Naive thymus-derived CD4-positive, alpha-beta T cell (primary cell): ENCODE measurements around the gene SIAH1. TPM values are rescaled to one million over a fixed set of nuclear protein-coding genes. Genes with fewer than 3 reads are reported as not detected.

Source experiments
- ATAC-seq: fragments of 150-1000 bp; cut with Tn5 transposase; 2 replicates; pipeline ENCODE4 v1.10.0; 2021; ENCODE audit warnings: mild to moderate bottlenecking, moderate library complexity
- CTCF ChIA-PET: fragments of 350-600 bp; sonication (Branson Sonifier 250); formaldehyde crosslinking; loops from one replicate; lab custom pipeline; 2021; ENCODE audit warnings: antibody characterized with exemption; lab: Charles Lee
- POLR2A ChIA-PET: fragments of 350-600 bp; sonication (Branson Sonifier 250); formaldehyde crosslinking; loops from one replicate; lab custom pipeline; 2021; ENCODE audit warnings: antibody characterized with exemption, inconsistent platforms; lab: Charles Lee
- DNase-seq, 9 donors: peaks; one replicate each; pipeline versions ENCODE4 v3.0.0 to v3.0.0-alpha.2; 2020 to 2022; ENCODE audit warnings: mixed read lengths in 1 of 9
- H3K27ac ChIP-seq: one replicate; pipeline ENCODE4 v1.7.0; 2013; ENCODE audit warnings: mild to moderate bottlenecking, low read depth, low read length, moderate library complexity
- H3K27me3 ChIP-seq, 2 donors: one replicate each; pipeline ENCODE4 v1.7.0; 2013; ENCODE audit warnings: low read length in 2 of 2, mild to moderate bottlenecking in 2 of 2, moderate library complexity in 2 of 2; ENCODE audit not compliant: control insufficient read depth in 2 of 2, insufficient read depth in 2 of 2
- H3K36me3 ChIP-seq, 3 experiments: 1 replicate in 2 of 3; 2 replicates in 1 of 3; pipeline ENCODE4 v1.7.0; 2013; ENCODE audit warnings: low read length in 3 of 3, mild to moderate bottlenecking in 3 of 3, moderate library complexity in 1 of 3; ENCODE audit not compliant: insufficient read depth in 3 of 3, control insufficient read depth in 2 of 3
- H3K4me1 ChIP-seq, 2 donors: one replicate each; pipeline ENCODE4 v1.7.0; 2013; ENCODE audit warnings: low read length in 2 of 2, mild to moderate bottlenecking in 2 of 2, moderate library complexity in 1 of 2; ENCODE audit not compliant: control insufficient read depth in 2 of 2, insufficient read depth in 2 of 2
- H3K4me3 ChIP-seq: 2 replicates; pipeline ENCODE4 v1.7.0; 2013; ENCODE audit warnings: mild to moderate bottlenecking, low read length
- H3K9me3 ChIP-seq, 3 experiments: 1 replicate in 2 of 3; 2 replicates in 1 of 3; pipeline ENCODE4 v1.7.0; 2013; ENCODE audit warnings: low read length in 3 of 3; ENCODE audit not compliant: control insufficient read depth in 2 of 3
- H3K27ac Mint-ChIP-seq, 9 donors: one replicate each; pipeline ENCODE4 v1.8.0; 2020 to 2022; ENCODE audit warnings: mixed read lengths in 9 of 9, mild to moderate bottlenecking in 8 of 9, moderate library complexity in 5 of 9, inconsistent platforms in 2 of 9
- H3K27me3 Mint-ChIP-seq, 5 donors: one replicate each; pipeline ENCODE4 v1.8.0; 2021 to 2022; ENCODE audit warnings: mixed read lengths in 5 of 5, mild to moderate bottlenecking in 1 of 5
- H3K36me3 Mint-ChIP-seq, 5 donors: one replicate each; pipeline ENCODE4 v1.8.0; 2020 to 2022; ENCODE audit warnings: mixed read lengths in 5 of 5, mild to moderate bottlenecking in 3 of 5, inconsistent platforms in 1 of 5
- H3K4me1 Mint-ChIP-seq, 7 donors: one replicate each; pipeline ENCODE4 v1.8.0; 2020 to 2022; ENCODE audit warnings: mixed read lengths in 7 of 7, mild to moderate bottlenecking in 3 of 7, inconsistent platforms in 1 of 7
- H3K4me3 Mint-ChIP-seq, 10 donors: one replicate each; pipeline ENCODE4 v1.8.0; 2020 to 2022; ENCODE audit warnings: mild to moderate bottlenecking in 10 of 10, mixed read lengths in 10 of 10, moderate library complexity in 6 of 10, inconsistent platforms in 2 of 10
- H3K9me3 Mint-ChIP-seq, 11 donors: one replicate each; pipeline ENCODE4 v1.8.0; 2020 to 2022; ENCODE audit warnings: mixed read lengths in 11 of 11, mild to moderate bottlenecking in 4 of 11, inconsistent platforms in 1 of 11, moderate library complexity in 1 of 11
- intact Hi-C, 2 donors: fragments of 100-400 bp; cut with micrococcal nuclease; formaldehyde crosslinking; loops; one replicate each; pipeline ENCODE4 v1.15.1; 2023
- polyA plus RNA-seq, 2 donors: library from polyadenylated mRNA; unstranded; fragments of 300-500 nt; fragmentation: Illumina TruSeq; gene quantifications; one replicate each; pipeline ENCODE4 v1.2.3, GENCODE V29; 2021
- total RNA-seq, 6 experiments: library from RNA in 5 of 6; stranded (reverse) in 5 of 6; gene quantifications; 1 replicate in 5 of 6; 2 replicates in 1 of 6; pipeline ENCODE4 v1.2.3 and lab custom pipeline; 2021 to 2026

SIAH1 gene
- total and polyA plus RNA-seq, 7 experiments from 2014 or later: 14.5 to 51.1 (median 19.8) TPM

DNA sequence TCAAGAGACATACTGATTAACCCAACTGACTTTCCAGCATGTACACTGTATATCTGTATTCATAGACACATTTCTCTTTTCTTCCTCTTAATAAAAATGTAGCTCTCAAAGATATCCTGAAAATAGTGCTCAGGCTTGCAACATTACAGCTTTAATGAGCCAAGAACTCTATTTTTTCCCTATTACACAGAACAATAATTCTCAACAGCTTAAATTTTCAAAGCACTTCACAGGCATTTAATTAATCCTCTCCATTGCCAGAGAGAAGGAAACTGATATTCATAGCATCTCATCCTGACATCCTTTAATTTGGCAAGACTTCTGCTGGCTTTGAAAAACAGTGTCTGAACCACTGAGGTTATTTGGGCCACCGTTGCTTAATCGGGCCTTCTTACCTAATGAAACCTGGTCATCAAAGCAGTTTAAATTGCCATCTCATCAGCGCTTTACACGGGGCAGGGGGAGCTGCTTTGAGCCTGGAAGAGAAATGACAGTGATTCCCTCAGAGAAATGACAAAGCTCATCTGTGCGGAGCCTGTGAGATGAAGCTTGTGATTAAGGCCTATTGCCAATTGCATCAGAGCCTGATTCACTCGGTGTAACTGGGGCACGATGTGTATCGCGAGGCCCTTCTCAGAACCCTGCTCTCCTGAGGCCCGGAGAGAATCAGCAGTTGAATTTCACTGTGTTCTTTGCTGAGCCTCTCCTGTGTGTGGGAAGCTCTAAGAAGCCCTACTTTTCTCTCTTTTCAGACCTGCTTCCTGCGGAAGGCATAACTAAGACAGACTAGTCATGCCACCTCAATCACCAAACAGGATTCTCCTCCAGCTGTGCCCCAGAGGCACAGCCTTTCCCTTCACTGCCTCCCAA is 8.5 kb upstream of the SIAH1 start:
- Mint-ChIP-seq H3K4me1 (peaks cover 0 to 9% (median 0%) of the 10 kb centered on the region in 7 donors), H3K27ac (peak overlapping the region in 3 of 9 donors; percentile 1 to 28 (median 10)), H3K36me3 (no peaks in the 10 kb centered on the region), H3K9me3 (no peaks in the 10 kb centered on the region), H3K27me3 (no peaks in the 10 kb centered on the region), H3K4me3 (no peak overlapping the region)
- Histone ChIP-seq H3K27me3 (no peaks in the 10 kb centered on the region), H3K9me3 (no peaks in the 10 kb centered on the region), H3K27ac (no peak overlapping the region), H3K4me3 (no peak overlapping the region), H3K36me3 (no peaks in the 10 kb centered on the region), H3K4me1 (no peaks in the 10 kb centered on the region)
- CTCF ChIA-PET: interaction anchor here (0.6 to 0.8 kb wide), 3 partner anchors 39 to 1526 kb away, joined by 3 to 4 read pairs (median 4); no protein-coding TSS in a partner anchor
- POLR2A ChIA-PET: no interaction called here
- ATAC-seq (no peak), DNase-seq (no peak)
- intact Hi-C loops: no loop called here

DNA sequence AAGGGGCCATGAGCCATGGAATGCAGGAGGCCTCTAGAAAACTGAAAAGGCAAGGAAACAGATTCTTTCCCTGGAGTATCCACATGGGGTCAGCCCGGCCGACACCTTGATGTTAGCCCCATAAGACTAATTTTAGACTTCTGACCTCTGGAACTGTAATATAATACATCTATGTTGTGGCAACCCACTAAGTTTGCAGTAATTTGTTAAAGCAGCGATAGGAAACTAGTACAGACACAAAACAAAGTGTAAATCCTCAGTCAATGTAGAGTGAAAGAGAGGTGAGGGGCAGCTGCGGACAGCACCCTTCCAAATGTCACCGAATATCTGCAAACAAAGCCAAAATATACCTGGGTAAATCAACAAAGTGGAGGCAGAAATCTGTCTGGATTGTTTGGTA is 7.2 kb upstream of the SIAH1 start:
- H3K36me3 ChIP-seq: no peaks in the 10 kb centered on the region
- no peaks in the 10 kb centered on the region for H3K4me1 ChIP-seq
- peaks cover 0 to 4% (median 0%) of the 10 kb centered on the region in 5 donors for H3K27me3 Mint-ChIP-seq
- no peak for ATAC-seq
- no peak overlapping the region for H3K4me3 Mint-ChIP-seq
- H3K27me3 ChIP-seq: no peaks in the 10 kb centered on the region
- H3K27ac Mint-ChIP-seq: peak overlapping the region in 1 of 9 donors; percentile 25
- DNase-seq: no peak
- intact Hi-C loops: no loop called here
- peaks cover 0 to 12% (median 0%) of the 10 kb centered on the region in 7 donors for H3K4me1 Mint-ChIP-seq
- H3K27ac ChIP-seq: no peak overlapping the region
- H3K9me3 Mint-ChIP-seq: no peaks in the 10 kb centered on the region
- POLR2A ChIA-PET: no interaction called here
- CTCF ChIA-PET: no interaction called here
- H3K4me3 ChIP-seq: no peak overlapping the region
- no peaks in the 10 kb centered on the region for H3K36me3 Mint-ChIP-seq
- H3K9me3 ChIP-seq: no peaks in the 10 kb centered on the region

DNA sequence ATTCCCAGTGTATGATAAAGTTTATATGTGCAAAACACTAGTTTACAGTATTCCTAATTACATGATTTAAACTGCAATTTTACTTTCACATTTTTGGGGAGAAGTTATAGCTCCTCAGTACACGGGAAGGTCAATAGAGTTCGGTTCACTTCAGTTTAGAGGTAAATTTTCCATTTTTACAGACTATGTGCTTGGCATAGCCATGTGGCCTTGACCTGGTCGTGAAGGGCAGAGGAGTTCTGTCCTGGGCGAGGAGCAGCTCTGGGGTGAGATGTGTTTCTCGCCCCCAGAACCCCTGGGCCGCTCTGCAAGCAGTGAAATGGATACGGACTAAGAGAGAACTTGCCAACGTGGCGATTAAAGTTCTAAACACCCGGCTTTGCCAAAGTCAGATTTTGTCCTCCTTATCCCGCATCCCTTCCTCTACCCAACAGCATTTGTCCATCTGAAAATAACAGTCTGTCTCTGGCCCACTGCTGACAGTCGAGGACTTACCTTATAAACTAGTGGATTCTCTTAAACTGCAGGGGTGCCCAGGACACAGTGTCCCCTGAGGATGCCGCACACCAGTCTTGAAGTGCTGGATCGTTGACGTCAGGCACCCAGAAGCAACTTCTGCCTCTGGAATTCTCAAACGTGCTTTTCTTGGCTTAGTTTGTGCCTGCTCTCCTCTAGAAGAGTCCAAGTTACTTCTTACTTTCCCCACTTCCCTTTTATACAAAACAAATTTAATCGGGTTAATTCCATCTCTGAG is 1.5 kb upstream of the SIAH1 start:
- peaks cover 0 to 5% (median 0%) of the 10 kb centered on the region in 5 donors for H3K36me3 Mint-ChIP-seq
- ATAC-seq (no peak), DNase-seq (no peak)
- peaks cover 0 to 2% (median 0%) of the 10 kb centered on the region in 11 donors for H3K9me3 Mint-ChIP-seq
- H3K27me3 Mint-ChIP-seq: peaks cover 0 to 5% (median 0%) of the 10 kb centered on the region in 5 donors
- H3K27ac Mint-ChIP-seq: peak overlapping the region in 3 of 9 donors; percentile 7 to 76 (median 16)
- H3K36me3 ChIP-seq: no peaks in the 10 kb centered on the region
- CTCF ChIA-PET: interaction anchor here (0.6 to 1.0 kb wide), 2 partner anchors 217 to 237 kb away, joined by 3 to 5 read pairs; no protein-coding TSS in a partner anchor
- no peak overlapping the region for H3K27ac ChIP-seq
- intact Hi-C loops: loop anchor here (5.0 to 10.0 kb wide), 3 partner anchors 34 to 1702 kb away; partner anchors contain the start of genes NETO2 (in 1 of the 2), ORC6 (in 1 of the 2) and VPS35 (in 1 of the 2)
- no peaks in the 10 kb centered on the region for H3K9me3 ChIP-seq
- H3K4me3 Mint-ChIP-seq: peak overlapping the region in 9 of 10 donors; percentile 28 to 93 (median 49)
- H3K4me1 ChIP-seq: peaks cover 12 to 16% of the 10 kb centered on the region in 2 donors
- POLR2A ChIA-PET: interaction anchor here (0.6 to 0.7 kb wide), 2 partner anchors 21 to 232 kb away, joined by 4 to 5 read pairs; no protein-coding TSS in a partner anchor
- no peak overlapping the region for H3K4me3 ChIP-seq
- no peaks in the 10 kb centered on the region for H3K27me3 ChIP-seq
- H3K4me1 Mint-ChIP-seq: peaks cover 12 to 29% (median 20%) of the 10 kb centered on the region in 7 donors

DNA sequence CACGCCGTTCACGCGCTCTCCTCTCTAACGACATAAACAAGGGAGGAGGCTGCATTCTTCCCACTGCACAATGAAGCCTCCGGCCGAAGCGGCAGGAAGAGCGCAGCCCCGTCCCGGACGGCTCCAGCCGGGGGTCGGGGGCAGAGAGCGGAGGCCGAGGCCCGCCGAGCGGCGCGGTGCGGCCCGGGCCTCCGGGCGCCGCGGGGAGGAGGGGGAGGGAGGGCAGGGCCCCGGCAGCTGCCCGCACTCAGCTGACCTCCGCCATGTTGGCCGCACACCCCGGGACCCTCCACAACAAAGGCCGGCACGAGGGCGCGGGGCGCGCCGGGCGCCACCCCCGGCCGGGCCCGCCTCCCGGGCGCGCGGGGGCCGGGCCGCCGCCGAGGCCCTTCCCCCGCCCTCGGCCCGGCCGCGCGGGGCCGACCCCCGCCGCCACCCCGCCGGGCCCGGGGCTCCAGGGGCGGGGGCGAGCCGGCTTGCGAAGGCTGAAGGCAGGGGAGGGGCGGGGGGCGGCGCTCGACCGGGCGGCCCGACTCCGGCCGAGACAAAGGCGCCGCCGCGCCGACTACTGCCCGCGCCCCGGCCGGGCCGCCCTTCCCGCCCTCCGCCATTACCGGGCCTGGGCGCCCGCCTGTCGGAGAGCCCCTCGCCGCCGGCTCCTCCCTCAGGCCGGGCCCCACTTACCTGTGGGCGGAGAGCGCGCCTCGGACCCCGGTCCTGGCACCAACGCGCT is 527 bp downstream of the SIAH1 start:
- ChIA-PET POLR2A (interaction anchor here (0.8 to 3.4 kb wide), 13 partner anchors 13 to 1411 kb away, joined by 3 to 50 read pairs (median 4); partner anchors contain the start of genes DNAJA2 and N4BP1), CTCF (interaction anchor here (1.0 to 1.1 kb wide), 2 partner anchors 224 to 238 kb away, joined by 3 to 5 read pairs; no protein-coding TSS in a partner anchor)
- H3K27me3 ChIP-seq: no peaks in the 10 kb centered on the region
- H3K27ac Mint-ChIP-seq: peak overlapping the region; percentile 71 to 97 (median 91)
- intact Hi-C loops: loop anchor here (1.0 to 10.0 kb wide), 16 partner anchors 18 to 1700 kb away; partner anchors contain the start of genes C16orf87 (in 2 of the 2), LONP2 (in 2 of the 2), ORC6 (in 2 of the 2) and VPS35 (in 2 of the 2)
- ATAC-seq (peak; percentile 60), DNase-seq (peak in 7 of 9 donors; percentile 12 to 60 (median 25))
- H3K4me1 ChIP-seq: peaks cover 14 to 16% of the 10 kb centered on the region in 2 donors
- H3K4me1 Mint-ChIP-seq: peaks cover 23 to 46% (median 37%) of the 10 kb centered on the region in 7 donors
- peak overlapping the region; percentile 90 to 98 (median 94) for H3K4me3 Mint-ChIP-seq
- H3K9me3 Mint-ChIP-seq: peaks cover 0 to 2% (median 0%) of the 10 kb centered on the region in 11 donors
- peak overlapping the region; percentile 94 for H3K27ac ChIP-seq
- H3K9me3 ChIP-seq: no peaks in the 10 kb centered on the region
- no peaks in the 10 kb centered on the region for H3K36me3 ChIP-seq
- peaks cover 0 to 5% (median 0%) of the 10 kb centered on the region in 5 donors for H3K36me3 Mint-ChIP-seq
- H3K27me3 Mint-ChIP-seq: peaks cover 0 to 5% (median 0%) of the 10 kb centered on the region in 5 donors
- H3K4me3 ChIP-seq: peak overlapping the region; percentile 67

DNA sequence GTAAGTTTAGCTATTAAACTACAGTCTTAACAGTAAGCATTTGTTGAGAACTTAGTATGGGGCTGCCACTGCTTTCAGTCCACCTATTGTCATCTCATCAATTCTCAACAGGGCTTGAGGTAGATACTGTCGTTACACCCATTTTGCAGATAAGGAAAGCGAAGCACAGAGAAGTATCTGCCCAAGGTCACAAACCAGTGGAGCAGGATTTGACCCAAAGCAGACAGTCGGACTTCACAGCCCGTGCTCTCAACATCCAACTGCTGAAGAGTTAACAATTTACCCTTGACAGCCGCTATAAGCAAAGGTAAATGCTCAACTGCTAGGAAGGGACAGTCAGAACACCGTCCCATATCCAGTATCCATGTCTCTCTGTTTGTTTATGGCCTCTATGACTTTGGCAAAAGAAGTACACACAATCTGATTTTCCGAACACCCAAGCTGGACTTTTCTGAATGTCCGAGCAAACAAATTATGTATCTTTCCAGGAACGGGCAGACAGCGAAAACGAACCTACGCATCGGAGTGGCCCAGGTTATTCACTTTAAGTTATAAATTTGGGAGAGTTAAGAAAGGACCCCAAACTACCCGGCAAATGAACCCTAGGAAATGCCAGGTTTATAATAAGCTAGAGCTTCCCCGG is 1.2 kb downstream of the SIAH1 start:
- Histone ChIP-seq H3K27me3 (no peaks in the 10 kb centered on the region), H3K9me3 (no peaks in the 10 kb centered on the region), H3K36me3 (no peaks in the 10 kb centered on the region), H3K27ac (peak overlapping the region; percentile 56), H3K4me1 (peaks cover 16 to 20% of the 10 kb centered on the region in 2 donors), H3K4me3 (peak overlapping the region; percentile 67)
- H3K27ac Mint-ChIP-seq: peak overlapping the region; percentile 71 to 97 (median 91)
- CTCF ChIA-PET: interaction anchor here (0.6 to 1.0 kb wide), 3 partner anchors 52 to 239 kb away, joined by 3 to 5 read pairs (median 3); no protein-coding TSS in a partner anchor
- POLR2A ChIA-PET: interaction anchor here (0.8 to 3.4 kb wide), 8 partner anchors 11 to 238 kb away, joined by 3 to 50 read pairs (median 4); no protein-coding TSS in a partner anchor
- peaks cover 0 to 2% (median 0%) of the 10 kb centered on the region in 11 donors for H3K9me3 Mint-ChIP-seq
- intact Hi-C loops: loop anchor here (2.0 to 10.0 kb wide), 7 partner anchors 65 to 1699 kb away; partner anchors contain the start of genes ORC6 (in 2 of the 2), VPS35 (in 2 of the 2), DNAJA2 (in 1 of the 2) and LONP2 (in 1 of the 2)
- H3K27me3 Mint-ChIP-seq: peaks cover 0 to 5% (median 0%) of the 10 kb centered on the region in 5 donors
- H3K4me3 Mint-ChIP-seq: peak overlapping the region; percentile 82 to 98 (median 94)
- H3K36me3 Mint-ChIP-seq: peaks cover 0 to 5% (median 0%) of the 10 kb centered on the region in 5 donors
- peak in 4 of 9 donors; percentile 7 to 11 (median 10) for DNase-seq
- peaks cover 30 to 53% (median 44%) of the 10 kb centered on the region in 7 donors for H3K4me1 Mint-ChIP-seq
- ATAC-seq: no peak
